ENCODE results near the gene VTA1.
"Not testable (repeated sequence)": the region's sequence is repeated elsewhere in the genome, so short reads cannot be mapped to it uniquely, and the experiment has no call there.

VTA1 gene

DNA sequence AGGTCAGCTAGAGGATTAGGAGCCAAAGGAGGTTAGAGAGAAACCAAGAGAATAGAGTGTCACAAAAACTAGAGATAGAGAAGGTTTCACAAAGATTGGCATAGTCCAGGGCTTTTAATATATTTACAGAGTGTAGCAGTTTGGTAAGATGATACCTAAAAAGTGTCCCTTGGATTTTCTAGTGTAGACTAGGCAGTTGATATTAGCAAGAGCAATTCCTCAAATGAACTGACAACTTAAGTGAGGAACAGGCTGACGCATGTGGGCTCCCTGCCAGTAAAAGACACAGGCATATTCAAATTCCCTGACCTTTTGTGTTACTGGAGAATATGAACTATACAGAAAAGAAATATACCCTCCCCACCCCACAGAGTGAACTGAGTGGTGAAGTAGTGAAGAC lies 40.1 kb downstream of the VTA1 start:
- DNase-seq (ENCODE audit: extremely low read depth, low read depth): no peak
- no peak for TF ChIP-seq CTCF (IDR thresholded peaks at IDR 0.05; ENCODE audit: low read depth, low read length)

- not testable (repeated sequence) for DNase-seq (ENCODE audit: extremely low read depth, low read depth)
Observed at GRCh38 chr6:142188341-142188740, 41.3 kb downstream of the VTA1 start.

DNA sequence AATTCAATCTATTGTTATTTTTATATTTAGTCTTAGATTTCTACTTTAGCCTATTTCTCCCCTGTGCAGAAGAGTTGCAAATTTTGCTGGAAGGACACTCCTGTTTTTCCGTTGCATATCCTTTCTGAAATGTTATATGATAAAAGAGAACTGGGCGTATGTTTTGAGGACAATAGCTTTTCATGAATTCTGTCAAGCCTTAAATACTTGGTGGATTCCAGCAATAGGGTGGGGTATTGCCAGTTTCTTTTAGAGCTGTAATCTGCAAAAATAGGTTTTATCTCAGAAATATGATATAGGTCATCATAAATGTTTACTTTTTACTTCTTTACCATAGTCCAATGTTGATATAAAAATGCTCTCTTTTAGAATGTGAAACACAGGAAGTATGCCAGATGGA lies 42.0 kb downstream of the VTA1 start:
- TF ChIP-seq CTCF (IDR thresholded peaks at IDR 0.05; ENCODE audit: low read depth, low read length): no peak
- DNase-seq (ENCODE audit: extremely low read depth, low read depth): no peak

DNA sequence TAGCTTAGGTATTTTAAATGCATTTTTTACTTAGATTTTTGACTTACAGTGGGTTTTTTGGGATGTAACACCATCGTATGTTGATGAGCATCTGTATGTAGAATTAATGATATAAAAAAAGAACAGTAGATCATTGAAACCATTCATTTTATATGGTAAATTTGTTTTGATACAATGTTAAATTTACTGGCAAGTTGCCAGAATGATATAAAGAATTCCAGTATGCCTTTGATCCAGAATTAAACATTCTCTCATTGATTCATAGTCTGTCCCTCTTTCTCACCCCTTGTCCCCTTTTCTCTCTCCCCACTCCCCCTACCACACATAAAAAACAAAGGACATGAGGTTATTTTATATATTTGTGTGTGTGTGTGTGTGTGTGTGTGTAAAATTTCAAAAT lies 45.3 kb downstream of the VTA1 start:
- TF ChIP-seq CTCF (IDR thresholded peaks at IDR 0.05; ENCODE audit: low read depth, low read length): no peak
- DNase-seq (ENCODE audit: extremely low read depth, low read depth): no peak

DNA sequence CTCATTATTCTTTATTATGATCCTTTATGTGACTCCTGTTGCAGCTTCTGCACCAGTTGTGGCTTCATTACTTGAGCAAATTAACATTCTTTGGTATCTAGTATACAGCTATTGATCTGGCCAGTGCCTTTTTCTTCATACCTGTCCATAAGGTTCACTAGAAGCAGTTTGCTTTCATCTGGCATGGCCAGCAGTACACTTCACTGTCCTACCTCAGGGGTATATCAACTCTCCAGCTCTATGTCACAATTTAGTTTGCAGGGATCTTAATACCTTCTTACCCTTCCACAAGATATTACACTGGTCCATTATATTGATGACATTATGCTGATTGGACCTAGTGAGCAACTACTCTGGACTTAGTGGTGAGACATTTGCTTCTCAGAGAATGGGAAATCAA lies 46.6 kb downstream of the VTA1 start:
- no peak for TF ChIP-seq CTCF (IDR thresholded peaks at IDR 0.05; ENCODE audit: low read depth, low read length)
- no peak for DNase-seq (ENCODE audit: extremely low read depth, low read depth)

GRCh38 chr6:142195862-142196541 lies 48.9 kb downstream of the VTA1 start:
- TF ChIP-seq CTCF (IDR thresholded peaks at IDR 0.05; ENCODE audit: low read depth, low read length): no peak
- no peak for DNase-seq (ENCODE audit: extremely low read depth, low read depth)

GRCh38 chr6:142200846-142201628 lies 54.0 kb downstream of the VTA1 start:
- DNase-seq (ENCODE audit: extremely low read depth, low read depth): no peak
- no peak for TF ChIP-seq CTCF (IDR thresholded peaks at IDR 0.05; ENCODE audit: low read depth, low read length)

Data from AG09319 (cell line).